Astrocyte of the cerebellum (primary cell): ENCODE data around the gene SPN.

Source experiments
- DNase-seq: peaks from one replicate; pipeline ENCODE4 v3.0.0-alpha.2; 2011; ENCODE audit warnings: low read depth
- H3K4me3 ChIP-seq: 2 replicates; pipeline ENCODE4 v1.5.1; 2011; ENCODE audit warnings: mild to moderate bottlenecking, low read depth, low read length, moderate library complexity
- CTCF ChIP-seq: IDR thresholded peaks from 2 replicates; pipeline ENCODE4 v1.5.1; 2012; ENCODE audit warnings: low read length, low read depth, moderate library complexity, mild to moderate bottlenecking; ENCODE audit errors: missing control alignments
- in situ Hi-C: cut with HindIII; loops from 2 replicates; pipeline ENCODE4 v1.10.0; 2017; ENCODE audit warnings: low sequenced_read_pairs

SPN gene

GRCh38 chr16:29717113-29717512 lies 54.1 kb downstream of the SPN start:
- in situ Hi-C loops: no loop called here
- no peak for TF ChIP-seq CTCF
- no peak for DNase-seq
- no peak overlapping the region for H3K4me3 ChIP-seq

- DNase-seq: no peak
- TF ChIP-seq CTCF: no peak
- in situ Hi-C loops: no loop called here
- H3K4me3 ChIP-seq: no peak overlapping the region
Observed at GRCh38 chr16:29719063-29719462, 56.0 kb downstream of the SPN start.
